OCI-LY1 (cell line): ENCODE data around the gene SLC35C1.
"Not testable (repeated sequence)": the region's sequence is repeated elsewhere in the genome, so short reads cannot be mapped to it uniquely, and the experiment has no call there.

ENCODE experiments used
- H2AFZ ChIP-seq: fragments of 200-600 bp; sonication (generic), shearing (Covaris generic); 2 replicates; pipeline ENCODE4 v1.6.0; 2014; ENCODE audit warnings: antibody characterized with exemption, mild to moderate bottlenecking, low read length
- H3F3A ChIP-seq: fragments of 200-600 bp; sonication (generic), shearing (Covaris generic); 2 replicates; pipeline ENCODE4 v1.6.0; 2014; ENCODE audit warnings: mild to moderate bottlenecking, antibody characterized with exemption, low read length, moderate library complexity; ENCODE audit not compliant: insufficient read depth
- H3K27ac ChIP-seq: fragments of 200-600 bp; sonication (generic); 2 replicates; pipeline ENCODE4 v1.5.1; 2014; ENCODE audit warnings: low read length, mixed run types, mild to moderate bottlenecking, low read depth; ENCODE audit not compliant: poor library complexity, severe bottlenecking
- H3K27me3 ChIP-seq: fragments of 200-600 bp; sonication (generic); 2 replicates; pipeline ENCODE4 v1.6.0; 2014; ENCODE audit warnings: antibody characterized with exemption, mild to moderate bottlenecking, low read length, moderate library complexity; ENCODE audit not compliant: insufficient read depth
- H3K36me3 ChIP-seq: fragments of 200-600 bp; sonication (generic); 2 replicates; pipeline ENCODE4 v1.6.1; 2014; ENCODE audit warnings: mild to moderate bottlenecking, antibody characterized with exemption, low read length, moderate library complexity, mixed read lengths; ENCODE audit not compliant: insufficient read depth
- H3K4me1 ChIP-seq: fragments of 200-600 bp; sonication (generic); 2 replicates; pipeline ENCODE4 v1.5.1; 2014; ENCODE audit warnings: mild to moderate bottlenecking, low read length, moderate library complexity; ENCODE audit not compliant: insufficient read depth, severe bottlenecking
- H3K4me2 ChIP-seq: fragments of 200-600 bp; sonication (generic), shearing (Covaris generic); 2 replicates; pipeline ENCODE4 v1.6.1; 2014; ENCODE audit warnings: low read length
- H3K4me3 ChIP-seq: fragments of 200-600 bp; sonication (generic); 2 replicates; pipeline ENCODE4 v1.5.1; 2014; ENCODE audit warnings: low read length, low read depth, mild to moderate bottlenecking, mixed read lengths; ENCODE audit not compliant: poor library complexity, severe bottlenecking
- H3K79me2 ChIP-seq: fragments of 200-600 bp; shearing (Covaris generic); 2 replicates; pipeline ENCODE4 v1.6.1; 2016; ENCODE audit warnings: mixed run types, low read length, mixed read lengths; ENCODE audit not compliant: insufficient read depth
- H3K9ac ChIP-seq: fragments of 200-600 bp; sonication (generic), shearing (Covaris generic); 2 replicates; pipeline ENCODE4 v1.6.1; 2014; ENCODE audit warnings: mild to moderate bottlenecking, low read length, mixed read lengths
- H3K9me2 ChIP-seq: fragments of 200-600 bp; sonication (generic), shearing (Covaris generic); 2 replicates; pipeline ENCODE4 v1.6.1; 2014; ENCODE audit warnings: low read depth, mild to moderate bottlenecking, low read length, mixed read lengths
- H3K9me3 ChIP-seq: fragments of 200-600 bp; shearing (Covaris generic); 2 replicates; pipeline ENCODE4 v1.6.1; 2014; ENCODE audit warnings: low read length, mixed read lengths
- H4K20me1 ChIP-seq: fragments of 200-600 bp; sonication (generic), shearing (Covaris generic); 2 replicates; pipeline ENCODE4 v1.6.0; 2016; ENCODE audit warnings: mild to moderate bottlenecking, low read length; ENCODE audit not compliant: insufficient read depth
- CTCF ChIP-seq: fragments of 200-600 bp; sonication (generic), shearing (Covaris generic); IDR thresholded peaks from 2 replicates; pipeline ENCODE4 v1.5.1; 2017; ENCODE audit warnings: mild to moderate bottlenecking, antibody characterized with exemption, low read length, moderate library complexity, mixed read lengths
- EZH2 ChIP-seq: fragments of 200-600 bp; sonication (generic), shearing (Covaris generic); IDR thresholded peaks from 2 replicates; pipeline ENCODE4 v1.8.0; 2017; ENCODE audit warnings: borderline replicate concordance, mixed run types, mild to moderate bottlenecking, antibody characterized with exemption, low read length, moderate library complexity, mixed read lengths

Gene SLC35C1

DNA sequence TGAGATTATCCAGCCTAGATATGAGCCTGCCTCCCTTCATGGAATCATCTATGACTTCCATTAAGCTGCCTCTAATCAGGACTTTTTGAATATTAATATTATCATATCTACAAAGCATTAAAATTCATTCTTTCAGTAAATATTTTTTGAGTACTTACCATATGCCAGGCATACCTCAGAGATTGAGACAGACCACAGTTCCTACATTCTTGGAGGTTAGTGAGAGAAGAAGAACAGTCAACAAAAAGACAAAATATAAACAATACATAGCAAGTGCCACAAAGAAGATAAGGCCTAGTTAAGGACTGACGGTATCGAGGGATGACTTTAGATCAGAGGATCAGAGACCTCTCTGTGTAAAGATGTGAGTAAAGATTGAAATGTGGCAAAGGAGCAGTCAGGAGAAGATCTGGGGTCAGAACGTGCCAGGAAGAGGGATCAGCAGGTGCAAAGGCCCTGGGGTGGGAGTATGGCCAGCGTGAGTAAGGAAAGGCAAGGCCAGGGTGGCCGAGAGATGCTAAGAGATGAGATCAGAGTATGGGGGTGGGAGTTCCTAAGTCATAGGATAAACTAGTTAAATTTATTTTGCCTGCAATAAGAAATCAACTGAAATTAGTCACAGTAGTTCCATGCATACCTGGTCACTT is 15.4 kb downstream of the SLC35C1 start:
- no peaks in the 10 kb centered on the region for H3K9me3 ChIP-seq
- TF ChIP-seq EZH2 (no peak), CTCF (no peak)
- H3K9ac ChIP-seq, result no peak overlapping the region
- H3K4me1 ChIP-seq, result peaks cover 22% of the 10 kb centered on the region
- no peaks in the 10 kb centered on the region for H4K20me1 ChIP-seq
- H3K27ac ChIP-seq, result no peak overlapping the region
- no peaks in the 10 kb centered on the region for H3K79me2 ChIP-seq
- H3K4me2 ChIP-seq, result no peak overlapping the region
- no peaks in the 10 kb centered on the region for H3K36me3 ChIP-seq
- H3F3A ChIP-seq, result no peaks in the 10 kb centered on the region
- H2AFZ ChIP-seq, result no peak overlapping the region
- no peaks in the 10 kb centered on the region for H3K27me3 ChIP-seq
- H3K4me3 ChIP-seq, result no peak overlapping the region
- H3K9me2 ChIP-seq, result no peaks in the 10 kb centered on the region

DNA sequence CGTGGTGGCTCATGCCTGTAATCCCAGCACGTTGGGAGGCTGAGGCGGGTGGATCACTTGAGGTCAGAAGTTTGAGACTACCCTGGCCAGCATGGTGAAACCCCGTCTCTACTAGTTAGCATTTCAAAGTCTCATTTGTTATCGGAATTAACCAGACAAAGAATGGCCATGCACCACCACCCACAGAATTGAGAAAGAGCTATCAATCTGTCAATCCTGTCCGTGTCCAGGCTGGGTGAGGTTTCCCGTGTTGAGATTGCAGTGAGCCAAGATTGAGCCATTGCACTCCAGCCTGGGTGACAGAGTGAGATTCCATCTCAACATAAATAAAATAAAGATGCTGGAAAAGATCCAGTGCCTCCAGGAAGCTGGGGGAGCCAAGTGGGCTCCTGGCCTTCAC is 21.5 kb downstream of the SLC35C1 start:
- H3K9ac ChIP-seq, H3F3A ChIP-seq, H3K4me3 ChIP-seq, H2AFZ ChIP-seq, H3K9me2 ChIP-seq, H3K9me3 ChIP-seq, H3K4me1 ChIP-seq, H3K4me2 ChIP-seq, H3K36me3 ChIP-seq, H3K27me3 ChIP-seq, H3K27ac ChIP-seq, H4K20me1 ChIP-seq, H3K79me2 ChIP-seq: not testable (repeated sequence)

GRCh38 chr11:45827123-45827522 is 22.2 kb downstream of the SLC35C1 start:
- H3K27me3 ChIP-seq, result peaks cover 5% of the 10 kb centered on the region; the same call in 1 of the 2 replicates
- no peak overlapping the region for H3K4me3 ChIP-seq
- no peaks in the 10 kb centered on the region for H3K4me1 ChIP-seq
- H3K9me3 ChIP-seq, result no peaks in the 10 kb centered on the region
- no peak overlapping the region for H3K27ac ChIP-seq
- no peak for TF ChIP-seq EZH2
- TF ChIP-seq CTCF, result no peak
- no peak overlapping the region for H2AFZ ChIP-seq
- H3K36me3 ChIP-seq, result no peaks in the 10 kb centered on the region
- H3F3A ChIP-seq, result no peaks in the 10 kb centered on the region
- no peaks in the 10 kb centered on the region for H3K79me2 ChIP-seq
- H4K20me1 ChIP-seq, result no peaks in the 10 kb centered on the region
- no peak overlapping the region for H3K9ac ChIP-seq
- no peak overlapping the region for H3K4me2 ChIP-seq
- H3K9me2 ChIP-seq, result no peaks in the 10 kb centered on the region

GRCh38 chr11:45828996-45829395 is 24.0 kb downstream of the SLC35C1 start:
- peaks cover 5% of the 10 kb centered on the region; the same call in 1 of the 2 replicates for H3K27me3 ChIP-seq
- H3K9me3 ChIP-seq, result no peaks in the 10 kb centered on the region
- TF ChIP-seq EZH2 (no peak), CTCF (no peak)
- H3K79me2 ChIP-seq, result no peaks in the 10 kb centered on the region
- H2AFZ ChIP-seq, result no peak overlapping the region
- H3K9me2 ChIP-seq, result no peaks in the 10 kb centered on the region
- H3K27ac ChIP-seq, result no peak overlapping the region
- H4K20me1 ChIP-seq, result no peaks in the 10 kb centered on the region
- H3K4me2 ChIP-seq, result no peak overlapping the region
- H3K4me3 ChIP-seq, result no peak overlapping the region
- H3K9ac ChIP-seq, result no peak overlapping the region
- no peaks in the 10 kb centered on the region for H3K36me3 ChIP-seq
- no peaks in the 10 kb centered on the region for H3F3A ChIP-seq
- H3K4me1 ChIP-seq, result no peaks in the 10 kb centered on the region
